NCI-H1048 (cell line): ENCODE data around the gene NAV2.

ENCODE experiments used
- DNase-seq: peaks from one replicate; lab custom pipeline; 2025; lab: John Stamatoyannopoulos, UW

NAV2 gene

DNA sequence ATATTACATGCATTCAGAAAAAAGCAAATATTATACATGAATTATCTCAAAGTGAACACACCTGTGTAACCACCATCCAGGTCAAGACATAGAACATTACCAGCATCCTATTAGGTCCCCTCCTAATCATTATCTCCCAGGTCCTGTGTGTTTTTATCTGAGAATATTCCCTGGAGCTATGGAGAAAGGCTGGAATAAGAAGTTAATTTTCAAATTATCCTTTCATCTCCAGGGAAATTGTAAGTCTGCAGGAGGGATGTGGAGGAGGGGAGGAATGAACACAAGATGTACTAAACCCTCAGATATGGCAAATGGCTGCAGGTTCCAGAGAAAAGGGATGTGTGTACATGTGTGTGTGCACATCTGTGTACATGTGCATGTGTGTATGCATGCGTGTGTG lies 25.2 kb upstream of the NAV2 start:
- DNase-seq: no peak

DNA sequence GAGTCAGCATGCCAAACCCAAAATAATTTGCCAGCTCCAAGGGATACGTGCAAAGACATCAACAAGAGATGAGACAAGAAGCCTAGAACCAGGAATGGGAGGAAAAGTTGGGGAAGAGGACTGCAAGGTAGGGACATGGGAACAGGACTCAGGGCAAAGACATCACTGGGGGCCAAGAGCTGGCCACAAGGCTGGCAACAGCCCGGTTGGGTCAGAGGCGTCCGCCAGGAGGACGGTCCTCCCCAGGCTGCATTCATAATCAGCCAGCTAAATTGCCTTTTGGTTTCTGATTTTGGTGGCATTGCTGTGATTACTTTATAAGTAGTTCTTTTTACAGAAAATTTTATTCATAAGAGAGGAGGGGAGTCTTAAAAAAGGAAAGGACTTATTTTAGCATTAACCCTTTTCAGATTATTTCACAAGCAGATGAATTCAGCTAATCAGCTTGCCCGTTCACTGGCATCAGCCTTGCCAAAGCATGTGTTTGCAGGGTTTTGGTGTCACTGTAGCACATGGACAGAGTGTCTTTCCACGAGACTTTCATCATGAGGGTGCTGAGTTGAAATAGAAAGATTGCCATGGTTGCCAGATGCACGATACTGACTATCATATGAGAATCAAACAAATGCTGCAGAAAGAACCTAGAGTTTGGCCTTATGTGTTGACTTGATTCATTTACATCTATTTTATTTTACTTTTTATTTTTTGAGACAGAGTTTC lies 23.2 kb upstream of the NAV2 start:
- no peak for DNase-seq

DNA sequence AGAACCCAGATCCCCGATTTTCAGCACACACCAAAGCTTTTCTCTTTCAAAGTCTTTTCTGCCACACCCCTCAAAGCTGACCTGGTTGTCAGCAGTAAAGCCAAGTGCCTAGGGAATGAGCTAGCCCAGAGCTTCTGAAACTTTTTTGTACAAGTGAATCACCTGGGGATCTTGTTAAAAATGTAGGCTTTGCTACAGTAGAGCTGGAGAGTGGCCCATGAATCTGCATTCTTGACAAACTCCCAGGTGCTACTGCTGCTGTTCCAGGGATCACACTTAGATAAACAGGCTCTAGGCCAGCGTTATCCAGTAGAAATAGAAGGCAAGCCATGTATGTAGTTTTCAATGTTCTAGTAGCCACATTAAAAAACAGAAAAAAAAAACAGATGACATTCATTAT lies 21.8 kb upstream of the NAV2 start:
- no peak for DNase-seq

DNA sequence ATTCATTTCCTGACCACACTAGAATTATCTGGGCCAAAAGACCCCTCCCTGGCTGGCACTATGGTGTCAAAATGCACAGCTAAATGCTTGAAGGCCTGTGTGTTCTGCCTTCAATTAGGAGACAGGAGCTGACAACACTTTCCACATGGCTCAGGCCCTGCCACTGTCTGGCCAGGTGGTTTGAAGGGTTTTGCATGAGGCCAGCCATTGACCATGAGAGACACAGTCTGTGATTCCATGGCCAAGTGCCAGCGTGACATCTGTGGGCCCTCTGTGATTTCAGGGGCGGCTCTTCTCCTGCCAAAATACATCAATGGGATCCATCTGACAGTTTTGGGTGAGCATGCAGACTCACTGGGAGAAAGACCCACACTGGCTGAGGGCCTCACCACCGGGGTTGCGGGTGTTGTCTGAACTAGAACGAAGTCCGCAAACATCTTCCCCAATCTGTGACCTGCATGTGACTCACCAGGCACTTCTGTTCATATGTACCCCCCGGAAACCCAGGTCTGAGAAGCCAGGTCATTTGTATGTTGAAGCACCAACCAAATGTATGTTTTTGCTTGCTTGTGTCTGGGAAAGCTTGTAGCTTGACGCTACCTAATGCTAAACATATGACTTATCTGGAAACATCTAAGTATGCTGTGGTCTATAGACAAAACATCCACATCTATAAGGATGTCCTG lies 20.7 kb upstream of the NAV2 start:
- DNase-seq: no peak

DNA sequence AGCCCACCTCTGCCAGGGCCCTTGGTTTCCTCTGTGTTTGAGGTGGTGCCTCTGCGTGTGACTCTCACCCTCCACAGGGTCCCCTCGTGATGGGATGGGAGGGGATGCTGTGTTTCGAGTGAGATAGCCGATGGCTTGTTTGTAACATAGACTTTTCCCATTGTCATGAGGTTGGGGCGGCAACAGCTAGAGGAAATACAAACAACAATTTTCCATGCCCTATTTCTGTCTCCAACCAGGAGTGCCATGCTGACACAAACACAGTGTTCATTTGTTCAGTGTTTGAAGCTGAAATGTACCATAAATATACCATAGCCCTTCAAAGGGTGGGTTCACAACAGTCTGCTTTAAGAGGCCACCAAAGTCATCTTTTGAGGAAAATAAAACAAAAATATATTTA lies 19.5 kb upstream of the NAV2 start:
- DNase-seq: no peak

DNA sequence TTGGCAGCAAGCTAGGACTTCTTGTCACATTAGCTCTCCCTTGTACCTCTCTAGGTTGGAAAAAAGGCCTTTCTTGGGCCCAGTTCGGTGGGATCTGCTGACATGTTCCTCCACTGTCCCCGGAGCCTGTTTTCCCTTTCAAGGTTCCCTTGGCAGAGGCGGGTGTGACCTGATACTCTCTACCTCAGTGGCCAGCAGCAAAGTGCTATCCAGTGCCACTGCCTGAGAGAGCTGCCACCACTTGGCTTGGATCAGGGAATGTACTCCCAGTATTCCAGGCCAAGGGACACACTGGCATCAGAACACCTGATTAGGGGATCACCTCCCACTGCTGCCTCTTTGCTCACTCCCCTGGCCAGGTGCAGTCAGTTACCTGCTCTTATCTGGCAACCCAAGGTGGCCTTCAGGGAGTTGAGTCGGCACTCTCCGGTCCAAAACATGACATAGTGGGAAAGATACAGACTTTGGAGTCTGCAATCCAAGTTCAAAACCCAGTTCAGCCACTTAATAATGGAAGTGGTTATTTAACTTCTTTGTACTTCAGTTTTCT lies 17.8 kb upstream of the NAV2 start:
- DNase-seq: no peak

DNA sequence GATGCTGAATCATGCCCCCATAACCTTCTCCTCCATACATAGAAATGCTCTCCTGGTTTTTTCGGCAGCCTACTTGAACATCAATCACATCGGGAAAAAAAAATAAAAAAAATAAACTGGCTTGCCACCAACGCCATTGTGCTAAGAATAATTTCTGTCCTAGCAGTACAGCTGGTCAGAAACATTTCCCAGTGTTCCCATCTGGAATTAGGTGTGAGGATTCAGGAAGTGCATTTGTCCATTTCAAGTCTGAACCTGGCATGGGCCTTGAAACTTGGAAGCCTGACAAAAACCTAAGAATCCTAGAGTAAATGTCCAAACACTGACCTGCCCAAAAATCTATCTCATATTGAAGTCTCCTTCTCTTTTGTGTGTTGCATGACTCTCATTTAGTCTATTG lies 16.6 kb upstream of the NAV2 start:
- DNase-seq: no peak

DNA sequence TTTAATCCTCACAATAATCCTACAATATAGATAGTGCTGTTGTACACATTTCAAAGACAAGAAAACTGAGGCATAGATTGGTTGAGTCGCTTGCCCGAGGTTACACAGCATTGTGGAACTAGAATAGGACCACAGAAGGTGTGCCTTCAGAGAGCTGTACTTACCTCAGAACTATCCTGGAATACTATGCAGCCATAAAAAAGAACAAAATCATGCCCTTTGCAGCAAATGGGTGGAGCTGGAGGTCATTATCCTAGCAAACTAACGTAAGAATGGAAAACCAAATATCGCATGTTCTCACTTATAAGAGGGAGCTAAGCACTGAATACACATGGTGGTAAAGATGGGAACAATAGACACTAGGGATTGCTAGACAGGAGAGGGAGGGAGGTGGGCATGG lies 15.7 kb upstream of the NAV2 start:
- DNase-seq: no peak

DNA sequence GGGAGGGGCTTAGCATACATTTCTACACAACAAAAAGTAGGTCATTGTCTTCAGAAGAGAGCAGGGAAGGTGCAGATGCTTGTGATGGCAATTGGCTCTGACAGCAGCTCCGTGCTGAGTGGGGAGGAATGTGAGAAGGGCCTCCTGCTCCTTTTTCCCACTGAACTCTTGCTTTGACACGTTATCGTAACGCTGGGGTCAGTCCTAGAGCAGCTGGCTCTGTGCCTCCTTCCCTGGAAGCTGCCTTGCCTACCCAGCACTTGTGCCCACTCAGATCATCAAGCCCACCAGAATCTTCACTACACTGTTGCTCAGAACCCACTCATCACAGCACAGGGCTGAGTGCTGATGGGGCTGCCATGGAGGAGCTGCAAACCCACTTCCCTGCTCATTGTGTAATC lies 14.9 kb upstream of the NAV2 start:
- no peak for DNase-seq

DNA sequence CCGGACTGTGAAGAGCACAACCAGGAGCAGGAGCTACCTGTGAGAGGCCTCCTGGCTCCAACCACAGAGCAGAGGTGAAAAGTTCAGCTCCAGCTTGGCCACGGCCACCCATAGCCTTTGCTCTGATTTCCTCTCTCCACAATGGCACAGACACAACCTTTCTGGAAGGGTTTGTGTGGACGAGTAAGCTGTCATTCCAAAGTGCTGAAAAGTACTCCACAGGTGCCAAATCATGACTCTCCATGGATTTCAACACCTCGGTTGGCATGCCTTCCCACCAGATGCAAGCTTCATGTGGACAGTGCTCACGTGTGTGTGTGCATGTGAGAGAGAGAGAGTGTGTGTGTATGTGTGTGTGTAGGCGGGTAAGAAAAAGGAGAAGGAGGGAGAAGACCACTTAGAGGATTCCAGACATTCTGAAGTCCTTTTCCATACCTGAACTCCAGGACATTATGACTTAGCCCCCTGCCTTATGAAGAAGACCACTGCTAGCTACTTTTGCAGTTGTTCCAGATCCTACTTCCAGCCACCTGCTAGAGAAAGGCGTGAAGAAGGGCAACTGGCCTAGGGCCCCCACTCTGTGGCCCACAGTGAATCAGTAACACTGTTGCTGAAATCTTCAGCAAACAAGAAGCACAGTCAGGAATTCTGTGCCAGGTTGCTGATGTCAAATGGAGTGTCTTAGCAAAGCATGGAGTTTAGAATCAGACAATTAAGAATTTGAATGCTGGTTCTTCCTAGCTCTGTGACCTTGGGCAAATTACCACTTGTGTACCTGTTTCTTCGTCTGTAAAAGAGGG lies 13.9 kb upstream of the NAV2 start:
- no peak for DNase-seq

DNA sequence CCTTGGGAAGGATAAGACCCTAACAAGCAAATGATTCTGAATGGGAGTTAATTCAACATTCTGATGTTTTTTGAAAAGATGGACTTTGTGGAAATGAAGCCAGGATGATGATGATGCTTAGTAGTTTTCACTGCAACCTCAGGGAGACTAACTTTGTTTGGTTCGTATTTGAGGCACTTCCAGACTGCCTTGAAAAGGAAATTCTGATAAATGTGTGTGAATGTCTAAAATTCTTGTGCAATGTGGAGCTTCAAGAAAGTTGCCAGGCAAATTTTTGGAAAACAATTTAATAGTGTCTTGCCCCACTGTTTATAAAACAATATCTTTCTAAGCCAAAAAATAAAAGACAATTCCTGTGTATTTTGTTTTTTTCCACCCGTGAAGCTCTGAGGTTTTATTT lies 11.2 kb upstream of the NAV2 start:
- no peak for DNase-seq

DNA sequence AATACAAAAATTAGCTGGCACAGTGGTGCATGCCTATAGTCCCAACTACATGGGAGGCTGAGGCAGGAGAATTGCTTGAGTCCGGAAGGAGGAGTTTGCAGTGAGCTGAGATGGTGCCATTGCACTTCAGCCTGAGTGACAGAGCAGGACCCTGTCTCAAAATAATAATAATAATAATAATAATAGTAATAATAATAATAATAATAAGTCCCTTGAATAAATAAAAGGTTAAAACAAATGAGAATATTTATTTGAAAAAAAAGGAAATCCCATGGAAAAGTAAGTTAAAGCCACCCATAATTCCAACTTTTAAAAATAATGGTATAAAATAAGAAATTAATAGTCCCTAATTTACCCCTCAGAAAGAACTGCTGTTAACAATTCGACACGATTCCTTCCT lies 10.0 kb upstream of the NAV2 start:
- DNase-seq: no peak

DNA sequence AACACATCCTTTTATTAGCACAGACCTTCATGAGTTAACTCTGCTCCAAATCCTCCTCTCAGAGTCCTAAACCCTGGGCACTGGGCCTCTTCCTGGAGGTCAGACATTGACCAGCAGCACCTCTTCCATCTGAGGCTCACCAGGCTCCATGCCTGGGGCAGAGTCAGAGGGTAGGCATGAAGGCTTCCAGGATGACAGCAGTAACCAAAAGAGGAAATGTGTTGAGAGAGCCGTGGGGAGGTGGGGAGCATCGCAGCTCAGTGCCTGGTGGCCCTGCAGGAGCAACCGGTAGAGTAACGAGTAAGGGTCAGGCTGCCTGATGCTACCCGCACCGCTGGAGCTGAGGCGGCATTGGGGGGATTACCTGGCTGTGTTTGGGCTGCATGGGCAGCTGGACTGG lies 9.4 kb upstream of the NAV2 start:
- DNase-seq: no peak

DNA sequence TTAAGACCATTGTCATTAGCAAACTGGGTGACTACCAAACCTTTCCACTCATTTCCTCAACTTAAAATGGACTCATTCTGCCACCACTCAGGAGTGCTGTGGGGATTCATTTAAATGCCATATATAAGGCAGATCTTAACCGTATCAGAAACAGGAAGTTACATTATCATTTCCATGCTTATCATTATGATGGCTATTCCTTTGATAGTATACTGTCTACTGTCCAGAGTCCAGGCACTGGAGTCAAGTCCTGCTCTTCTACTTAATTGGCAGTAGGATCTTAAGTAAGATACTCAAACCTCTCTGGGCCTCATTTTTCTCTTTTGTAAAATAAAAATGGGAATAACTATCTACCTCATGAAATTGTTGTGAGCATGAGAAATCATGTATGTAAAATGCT lies 8.4 kb upstream of the NAV2 start:
- DNase-seq: no peak

DNA sequence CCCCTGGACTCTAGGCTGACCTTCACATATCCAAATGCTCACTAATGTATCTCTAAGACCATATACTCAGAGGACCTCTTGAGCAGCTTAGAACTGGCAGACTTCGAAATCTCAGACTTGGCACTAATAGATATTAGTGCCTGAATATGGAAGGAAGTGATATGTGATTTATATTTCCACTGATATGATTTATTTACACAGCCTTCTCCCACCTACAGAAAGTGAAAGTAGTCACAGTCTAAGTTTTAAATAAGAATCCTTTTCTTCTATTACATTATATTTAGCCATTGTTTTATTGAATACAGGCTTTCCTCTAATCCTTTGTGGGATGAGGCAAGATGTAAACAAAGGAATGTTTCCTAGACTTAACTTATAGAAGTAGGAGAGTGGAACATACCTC lies 6.7 kb upstream of the NAV2 start:
- no peak for DNase-seq

DNA sequence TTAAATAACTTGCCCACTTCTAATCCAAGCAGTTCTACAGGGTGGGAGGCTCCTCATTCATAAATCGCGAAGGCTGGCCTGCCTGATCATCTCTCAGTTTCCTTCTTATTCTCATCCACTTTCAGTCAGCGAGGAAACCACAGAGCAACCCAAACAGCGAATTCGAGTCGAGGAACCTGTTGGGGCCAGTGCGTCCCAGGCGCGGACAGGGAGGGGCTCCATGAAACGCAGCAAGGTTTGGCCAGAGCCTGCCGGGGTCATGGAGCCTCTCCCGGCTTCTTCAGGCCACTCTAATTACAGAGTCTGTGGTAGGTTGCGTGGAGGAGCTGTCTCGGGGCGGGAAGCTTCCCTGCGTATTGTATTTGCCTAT lies 741 bp upstream of the NAV2 start:
- no peak for DNase-seq

DNA sequence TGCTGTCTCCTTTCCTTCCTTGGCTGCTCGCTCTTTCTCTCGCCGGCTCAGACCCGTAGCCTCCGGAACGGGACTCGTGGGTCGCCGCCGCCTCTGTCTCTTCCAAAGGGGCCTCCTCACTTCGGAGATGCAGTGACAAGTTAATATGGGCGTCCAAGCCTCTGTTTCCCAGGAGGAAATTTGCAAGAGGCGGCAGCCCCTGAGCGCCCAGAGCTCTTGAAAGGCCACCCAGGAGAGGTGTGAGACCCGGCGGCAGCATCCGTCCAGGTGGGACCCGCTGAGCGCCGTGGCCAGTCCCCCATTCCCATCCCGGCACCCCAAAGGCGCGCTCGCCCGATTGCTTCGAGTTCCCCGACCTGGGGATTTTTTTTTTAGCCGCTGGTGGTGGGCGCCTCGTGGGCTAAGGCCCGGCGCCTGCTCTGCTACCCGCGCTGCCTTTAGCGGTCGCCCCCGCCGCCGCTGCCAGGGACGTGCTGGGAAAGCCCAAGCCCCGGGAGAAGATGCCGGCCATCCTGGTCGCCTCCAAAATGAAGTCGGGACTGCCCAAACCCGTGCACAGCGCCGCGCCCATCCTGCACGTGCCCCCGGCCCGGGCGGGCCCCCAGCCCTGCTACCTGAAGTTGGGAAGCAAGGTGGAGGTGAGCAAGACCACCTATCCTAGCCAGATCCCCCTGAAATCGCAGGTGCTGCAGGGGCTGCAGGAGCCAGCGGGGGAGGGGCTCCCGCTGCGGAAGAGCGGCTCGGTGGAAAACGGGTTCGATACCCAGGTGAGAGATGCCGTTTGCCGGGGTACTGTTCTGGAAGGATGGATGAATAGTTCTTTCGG lies 772 bp downstream of the NAV2 start:
- no peak for DNase-seq

DNA sequence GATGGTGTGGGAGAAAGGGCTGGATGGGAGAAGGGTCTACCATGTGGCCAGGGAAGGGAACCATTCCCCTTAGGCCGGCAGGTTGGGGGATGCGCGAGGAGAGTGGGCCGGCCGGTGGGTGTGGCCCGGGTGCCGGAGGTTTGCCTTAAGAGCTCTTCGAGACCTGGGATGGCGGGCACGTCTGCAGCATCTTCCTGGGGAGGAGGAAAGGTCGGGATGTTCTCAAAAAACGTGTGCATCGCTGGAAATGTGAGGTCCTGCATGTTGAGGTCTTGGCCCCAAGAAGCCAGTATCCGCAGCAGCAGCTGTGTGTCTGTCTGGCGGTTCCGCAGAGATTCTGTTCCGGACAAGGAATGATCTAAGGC lies 1.4 kb downstream of the NAV2 start:
- DNase-seq: no peak

DNA sequence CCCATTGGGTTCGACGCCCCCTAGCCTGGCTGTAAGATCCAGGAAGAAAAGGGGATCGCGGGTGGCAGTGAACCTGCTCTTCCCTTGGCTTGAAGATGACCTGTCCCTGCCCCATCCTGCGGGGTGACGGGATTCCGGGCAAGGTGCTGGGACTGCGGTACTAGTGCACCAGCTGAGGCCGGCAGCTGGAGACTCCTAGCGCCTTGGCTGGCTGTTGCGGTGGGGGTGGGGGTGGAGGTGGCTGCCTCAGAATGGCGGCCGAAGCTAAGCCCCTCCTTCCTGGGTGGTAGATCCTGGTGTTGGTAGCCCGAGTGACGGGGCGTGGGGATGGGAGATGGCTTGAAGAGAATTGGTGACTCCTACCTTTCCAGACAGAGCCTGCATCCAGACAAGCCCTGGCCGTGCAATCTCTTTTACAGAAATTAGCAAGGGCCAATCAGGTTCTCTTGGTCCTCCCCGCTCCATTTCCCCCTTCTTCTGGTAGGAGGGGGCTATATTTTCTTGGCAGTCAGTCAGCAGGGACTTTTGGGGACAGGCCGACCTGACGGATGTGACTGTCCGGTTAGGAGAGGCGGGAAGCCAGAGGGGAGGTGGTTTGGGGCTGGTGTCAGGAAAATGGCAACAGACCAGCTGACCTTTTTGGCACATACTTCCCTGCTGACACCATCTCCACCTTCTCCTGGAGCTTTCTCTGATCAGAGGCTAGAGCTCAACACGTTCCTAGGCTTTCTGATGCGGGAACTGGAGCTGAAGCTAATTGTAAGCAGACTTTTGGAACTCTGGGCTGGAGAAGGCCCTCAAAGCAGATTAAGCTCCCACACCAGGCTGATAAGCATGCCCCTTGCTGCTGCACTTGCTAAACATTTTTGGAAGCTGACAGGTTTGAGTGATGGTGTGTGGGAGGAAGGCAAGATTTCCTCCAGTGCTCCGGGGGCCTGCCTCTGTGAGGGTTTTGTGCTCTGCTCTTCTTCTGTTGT lies 2.0 kb downstream of the NAV2 start:
- no peak for DNase-seq

DNA sequence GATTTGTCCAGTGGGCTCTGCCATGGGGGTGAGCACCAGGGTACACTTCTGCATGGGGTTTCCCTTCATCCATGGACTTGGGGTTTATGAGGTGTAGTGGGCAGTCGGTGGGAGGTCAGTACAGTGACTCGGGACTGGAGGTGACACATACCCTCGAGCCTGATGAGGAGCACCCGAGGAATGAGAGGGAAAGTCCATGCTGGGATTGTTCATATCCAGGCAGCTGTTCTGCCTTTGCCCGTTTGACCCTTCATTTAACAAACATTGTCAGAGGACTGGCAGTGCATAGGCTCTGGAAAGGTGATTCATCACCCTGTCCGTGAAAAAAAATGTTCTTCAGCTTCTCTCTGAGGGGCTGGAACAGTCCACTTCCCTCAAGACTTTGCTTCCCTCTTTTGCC lies 2.7 kb downstream of the NAV2 start:
- DNase-seq: no peak

DNA sequence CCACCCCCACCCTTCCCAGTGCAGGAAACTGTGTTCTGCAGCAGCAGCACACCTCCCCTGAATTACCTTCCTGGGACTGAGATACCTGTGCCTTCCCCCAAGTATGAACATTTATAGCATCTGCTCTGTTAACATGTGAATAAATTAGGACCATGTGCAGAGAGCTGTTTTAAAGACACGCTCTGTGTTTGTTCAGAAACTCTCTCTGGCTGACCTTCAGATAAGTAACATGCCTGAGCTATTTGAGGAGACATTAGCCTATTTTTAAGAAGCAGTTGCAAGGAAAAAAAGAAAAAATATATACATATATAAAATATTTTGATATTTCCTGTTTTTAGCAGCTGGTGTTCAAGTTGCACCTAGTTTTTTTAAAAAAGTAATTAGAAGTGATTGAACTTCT lies 5.4 kb downstream of the NAV2 start:
- DNase-seq: no peak
